Fibroblast of skin of right biceps (primary cell): ENCODE measurements around the gene ABCC4.
"Not testable (repeated sequence)": the region's sequence is repeated elsewhere in the genome, so short reads cannot be mapped to it uniquely, and the experiment has no call there.

Experiments used
- DNase-seq: peaks from one replicate; pipeline ENCODE4 v3.0.0-alpha.2; 2013

ABCC4 gene

GRCh38 chr13:95193509-95194230, 107.6 kb downstream of the ABCC4 start:
- no peak for DNase-seq

GRCh38 chr13:95192998-95193397, 108.3 kb downstream of the ABCC4 start:
- DNase-seq: no peak

- DNase-seq: not testable (repeated sequence)
These were observed 108.7 kb downstream of the ABCC4 start for GRCh38 chr13:95192564-95192945.

- DNase-seq: peak; percentile 69
These were observed 109.3 kb downstream of the ABCC4 start for GRCh38 chr13:95191821-95192563.

- no peak for DNase-seq
These were observed 113.1 kb downstream of the ABCC4 start for GRCh38 chr13:95188128-95188527.

- no peak for DNase-seq
These were observed 115.4 kb downstream of the ABCC4 start for GRCh38 chr13:95185851-95186250.

GRCh38 chr13:95185311-95185710, 115.9 kb downstream of the ABCC4 start:
- DNase-seq: no peak

GRCh38 chr13:95184317-95184716, 116.9 kb downstream of the ABCC4 start:
- DNase-seq: no peak

GRCh38 chr13:95182570-95183265, 118.5 kb downstream of the ABCC4 start:
- no peak for DNase-seq

- DNase-seq: no peak
These were observed 119.7 kb downstream of the ABCC4 start for GRCh38 chr13:95181586-95181985.

- no peak for DNase-seq
These were observed 120.6 kb downstream of the ABCC4 start for GRCh38 chr13:95180513-95181245.

GRCh38 chr13:95176611-95177259, 124.5 kb downstream of the ABCC4 start:
- DNase-seq: no peak

- DNase-seq: no peak
These were observed 126.7 kb downstream of the ABCC4 start for GRCh38 chr13:95174517-95174916.

- no peak for DNase-seq
These were observed 133.1 kb downstream of the ABCC4 start for GRCh38 chr13:95168191-95168590.

- DNase-seq: not testable (repeated sequence)
These were observed 134.2 kb downstream of the ABCC4 start for GRCh38 chr13:95167003-95167402.

GRCh38 chr13:95164830-95165229, 136.4 kb downstream of the ABCC4 start:
- DNase-seq: no peak

GRCh38 chr13:95160112-95160906, 140.9 kb downstream of the ABCC4 start:
- no peak for DNase-seq

- no peak for DNase-seq
These were observed 141.8 kb downstream of the ABCC4 start for GRCh38 chr13:95159458-95159857.

- DNase-seq: no peak
These were observed 145.0 kb downstream of the ABCC4 start for GRCh38 chr13:95156208-95156607.

GRCh38 chr13:95155504-95155903, 145.7 kb downstream of the ABCC4 start:
- DNase-seq: no peak

- DNase-seq: peak; percentile 13
These were observed 146.2 kb downstream of the ABCC4 start for GRCh38 chr13:95155093-95155492.

GRCh38 chr13:95154413-95154886, 146.8 kb downstream of the ABCC4 start:
- DNase-seq: no peak
